Spleen (tissue), 11 donors: ENCODE measurements around the gene NLRP1. TPM values are rescaled to one million over a fixed set of nuclear protein-coding genes. Genes with fewer than 3 reads are reported as not detected.

Experiments
- DNase-seq: peaks from one replicate; pipeline ENCODE4 v3.0.0-alpha.2; 2020
- H3K27ac ChIP-seq, 8 donors: fragments of 200-600 bp; sonication (generic) in 7 of 8; 1 replicate in 4 of 8; 2 replicates in 4 of 8; pipeline versions ENCODE4 v1.5.0 to v1.8.0; 2016 to 2021; ENCODE audit warnings: inconsistent platforms in 4 of 8, mild to moderate bottlenecking in 4 of 8, moderate library complexity in 1 of 8
- H3K27me3 ChIP-seq, 7 donors: fragments of 200-600 bp; sonication (generic) in 6 of 7; replicated peaks in 1 of 7; 1 replicate in 4 of 7; 2 replicates in 3 of 7; pipeline versions ENCODE4 v1.5.0 to v1.8.0; 2016 to 2021; ENCODE audit warnings: inconsistent platforms in 3 of 7, mild to moderate bottlenecking in 1 of 7
- H3K36me3 ChIP-seq, 6 donors: fragments of 200-600 bp; sonication (generic) in 5 of 6; 1 replicate in 4 of 6; 2 replicates in 2 of 6; pipeline versions ENCODE4 v1.5.0 to v1.8.0; 2016 to 2021; ENCODE audit warnings: inconsistent platforms in 2 of 6
- H3K4me1 ChIP-seq, 6 donors: fragments of 200-600 bp; sonication (generic) in 5 of 6; 1 replicate in 3 of 6; 2 replicates in 3 of 6; pipeline versions ENCODE4 v1.5.0 to v1.8.0; 2016 to 2021; ENCODE audit warnings: inconsistent platforms in 3 of 6
- H3K4me3 ChIP-seq, 8 donors: fragments of 200-600 bp; sonication (generic) in 7 of 8; 1 replicate in 4 of 8; 2 replicates in 4 of 8; pipeline versions ENCODE4 v1.5.0 to v1.8.0; 2016 to 2021; ENCODE audit warnings: inconsistent platforms in 4 of 8, mild to moderate bottlenecking in 4 of 8, moderate library complexity in 2 of 8
- H3K9me3 ChIP-seq, 8 donors: fragments of 200-600 bp; sonication (generic) in 7 of 8; 1 replicate in 4 of 8; 2 replicates in 4 of 8; pipeline versions ENCODE4 v1.5.0 to v1.8.0; 2016 to 2021; ENCODE audit warnings: inconsistent platforms in 4 of 8
- CTCF ChIP-seq, 11 experiments: fragments of 200-600 bp in 7 of 11; fragments of 450-650 bp in 4 of 11; sonication (generic) in 4 of 11; IDR thresholded peaks in 8 of 11; conservative IDR thresholded peaks in 3 of 11; 1 replicate in 7 of 11; 2 replicates in 4 of 11; pipeline versions ENCODE4 v1.4.0 to v1.8.0; 2016 to 2021; ENCODE audit warnings: antibody characterized with exemption in 11 of 11, inconsistent platforms in 4 of 11, mild to moderate bottlenecking in 1 of 11
- POLR2A ChIP-seq, 3 donors: fragments of 450-650 bp; IDR thresholded peaks; one replicate each; pipeline ENCODE4 v1.5.1; 2017; ENCODE audit warnings: antibody characterized with exemption in 3 of 3, mild to moderate bottlenecking in 1 of 3
- POLR2AphosphoS5 ChIP-seq, 3 donors: sonication (generic); formaldehyde crosslinking; IDR thresholded peaks; one replicate each; pipeline ENCODE4 v1.5.1; 2017; ENCODE audit warnings: antibody characterized with exemption in 3 of 3
- WGBS, 5 donors: extraction: QIAGEN DNeasy Blood & Tissue Kit in 3 of 5; methylation state at CpG; one replicate each; pipeline versions ENCODE4 v1.1.5 to v1.1.7; 2013 to 2018; 5-methylcytosine and 5-hydroxymethylcytosine counted together
- intact Hi-C: fragments of 100-400 bp; cut with DNase I; formaldehyde crosslinking; loops from one replicate; pipeline ENCODE4 v1.15.0; 2023; ENCODE audit warnings: low total_unique reads
- polyA plus RNA-seq, 3 donors: library from polyadenylated mRNA; stranded (reverse); fragments of 200-250 nt; gene quantifications; one replicate each; pipeline ENCODE4 v1.2.1, GENCODE V29; 2013
- total RNA-seq, 7 donors: library from RNA; depleted of rRNA in 3 of 7; stranded (reverse); fragments of >200 nt in 3 of 7; fragmentation: NEBNext Ultra II Directional in 4 of 7; extraction: Animal tissue kit (Norgen Biotek cat#: 25700) in 4 of 7; gene quantifications; one replicate each; pipeline versions ENCODE4 v1.1.0 to v1.2.1, GENCODE V29; 2016 to 2021
- donor health status: healthy with polysubstance abuse.
- donor health status: DM: no; HTN: no; CAD: no; lungs with moderate emphysema.
- donor health status: DM: no; HTN: no; CAD: no.
- donor health status: Bipolar disorder and iron deficiency.
- donor health status: healthy.
- donor health status: DM: no; HTN: no; CAD: no.
- donor health status: DM: yes; HTN: yes; CAD: no.

NLRP1 gene
- total and polyA plus RNA-seq, 10 donors: 34.7 to 145 (median 76.7) TPM

GRCh38 chr17:5510771-5511170, 73.5 kb downstream of the NLRP1 start:
- TF ChIP-seq POLR2AphosphoS5 (IDR thresholded peaks at IDR 0.05): no peak
- no peak for TF ChIP-seq POLR2A (IDR thresholded peaks at IDR 0.05)
- no peak for TF ChIP-seq CTCF (IDR thresholded peaks at IDR 0.05 in 8 of 11, conservative IDR thresholded peaks at IDR 0.05 in 3 of 11)
- no peak overlapping the region for H3K4me3 ChIP-seq
- 77 to 93% (median 92%) methylated on average over 8 of the region's 8 CpGs for WGBS, 5 donors
- no peaks in the 10 kb centered on the region for H3K9me3 ChIP-seq
- no peak overlapping the region for H3K27ac ChIP-seq
- DNase-seq: no peak
- H3K27me3 ChIP-seq: no peaks in the 10 kb centered on the region
- H3K4me1 ChIP-seq: peaks cover 0 to 14% (median 0%) of the 10 kb centered on the region in 6 donors
- peaks cover 0 to 71% (median 20%) of the 10 kb centered on the region in 6 donors for H3K36me3 ChIP-seq
- intact Hi-C loops: no loop called here

DNA sequence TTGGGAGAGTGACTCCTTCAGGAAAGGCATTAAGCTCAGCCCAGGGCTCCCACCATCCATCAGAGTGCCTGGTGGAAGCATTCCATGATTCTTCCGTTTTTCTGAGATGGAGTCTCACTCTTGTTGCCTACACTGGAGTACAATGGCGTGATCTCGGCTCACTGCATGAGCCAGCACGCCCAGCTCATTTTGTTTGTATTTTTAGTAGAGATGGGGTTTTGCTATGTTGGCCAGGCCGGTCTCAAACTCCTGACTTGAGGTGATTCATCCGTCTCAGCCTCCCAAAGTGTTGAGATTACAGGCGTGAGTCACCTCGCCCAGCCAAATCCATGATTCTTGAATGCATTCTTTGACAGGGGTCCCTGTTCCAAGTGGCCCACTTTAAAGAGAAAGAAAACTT, 74.8 kb downstream of the NLRP1 start:
- Histone ChIP-seq H3K4me3 (no peak overlapping the region), H3K9me3 (no peaks in the 10 kb centered on the region), H3K27me3 (no peaks in the 10 kb centered on the region), H3K27ac (no peak overlapping the region), H3K4me1 (peaks cover 0 to 14% (median 0%) of the 10 kb centered on the region in 6 donors), H3K36me3 (peaks cover 0 to 71% (median 13%) of the 10 kb centered on the region in 6 donors)
- intact Hi-C loops: no loop called here
- DNase-seq: no peak
- no peak for TF ChIP-seq CTCF (IDR thresholded peaks at IDR 0.05 in 8 of 11, conservative IDR thresholded peaks at IDR 0.05 in 3 of 11)
- TF ChIP-seq POLR2AphosphoS5 (IDR thresholded peaks at IDR 0.05): no peak
- TF ChIP-seq POLR2A (IDR thresholded peaks at IDR 0.05): no peak
- 77 to 91% (median 84%) methylated on average over 8 of the region's 8 CpGs for WGBS, 5 donors

DNA sequence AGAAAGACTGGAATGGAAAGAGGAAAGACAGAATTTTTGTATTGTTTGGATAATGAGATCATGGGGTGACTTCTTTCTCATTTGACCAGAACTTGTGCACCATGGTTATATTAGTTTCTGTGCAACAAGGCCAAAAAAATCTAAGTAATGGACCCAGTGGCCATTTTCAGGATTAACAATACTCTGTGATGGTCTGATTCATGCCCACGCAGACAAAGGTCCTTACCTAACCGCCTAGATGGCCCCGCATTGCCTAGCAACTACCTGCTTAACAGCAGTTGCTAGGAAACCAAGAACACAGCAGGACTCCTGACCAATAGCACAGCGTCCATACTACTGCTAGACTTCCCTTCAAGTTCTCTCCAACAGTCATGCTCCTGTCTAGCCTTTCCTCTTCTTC, 75.5 kb downstream of the NLRP1 start:
- Histone ChIP-seq H3K4me1 (peaks cover 0 to 14% (median 0%) of the 10 kb centered on the region in 6 donors), H3K9me3 (no peaks in the 10 kb centered on the region), H3K27me3 (no peaks in the 10 kb centered on the region), H3K36me3 (peaks cover 0 to 69% (median 11%) of the 10 kb centered on the region in 6 donors), H3K4me3 (no peak overlapping the region), H3K27ac (no peak overlapping the region)
- intact Hi-C loops: no loop called here
- TF ChIP-seq CTCF (IDR thresholded peaks at IDR 0.05 in 8 of 11, conservative IDR thresholded peaks at IDR 0.05 in 3 of 11): no peak
- no peak for TF ChIP-seq POLR2A (IDR thresholded peaks at IDR 0.05)
- no peak for TF ChIP-seq POLR2AphosphoS5 (IDR thresholded peaks at IDR 0.05)
- DNase-seq: no peak
- WGBS, 5 donors: 58 to 84% (median 73%) methylated on average over 4 of the region's 4 CpGs

GRCh38 chr17:5506307-5506706, 78.0 kb downstream of the NLRP1 start:
- H3K9me3 ChIP-seq: no peaks in the 10 kb centered on the region
- peaks cover 0 to 5% (median 2%) of the 10 kb centered on the region in 6 donors for H3K4me1 ChIP-seq
- no peaks in the 10 kb centered on the region for H3K27me3 ChIP-seq
- H3K36me3 ChIP-seq: peaks cover 0 to 69% (median 12%) of the 10 kb centered on the region in 6 donors
- no peak overlapping the region for H3K4me3 ChIP-seq
- TF ChIP-seq POLR2AphosphoS5 (IDR thresholded peaks at IDR 0.05): no peak
- no peak for TF ChIP-seq POLR2A (IDR thresholded peaks at IDR 0.05)
- TF ChIP-seq CTCF (IDR thresholded peaks at IDR 0.05 in 8 of 11, conservative IDR thresholded peaks at IDR 0.05 in 3 of 11): no peak
- intact Hi-C loops: no loop called here
- no peak overlapping the region for H3K27ac ChIP-seq
- DNase-seq: no peak
- WGBS, 5 donors: 88 to 96% (median 94%) methylated on average over 5 of the region's 5 CpGs
